HL-60 (cell line): Measurements from ENCODE around the gene TPM3.
A peak's percentile ranks its signal among the peaks of the same experiment; 100 is the strongest.

Source experiments
- DNase-seq, 2 experiments: peaks; one replicate each; pipeline ENCODE4 v3.0.0-alpha.2; 2010 to 2020; ENCODE audit warnings: low read depth in 1 of 2, low spot score in 1 of 2
- H3K27ac ChIP-seq: fragments of 250-450 bp; sonication (Bioruptor Pico); replicated peaks from 2 replicates; pipeline ENCODE4 v1.5.1; 2020; ENCODE audit warnings: mild to moderate bottlenecking, moderate library complexity
- H3K27me3 ChIP-seq: fragments of 250-450 bp; sonication (Bioruptor Pico); 2 replicates; pipeline ENCODE4 v1.5.1; 2021; ENCODE audit warnings: mild to moderate bottlenecking, moderate library complexity; ENCODE audit not compliant: insufficient read depth, poor library complexity, severe bottlenecking
- H3K4me3 ChIP-seq: replicated peaks from 2 replicates; pipeline ENCODE4 v1.5.1; 2011; ENCODE audit warnings: mild to moderate bottlenecking, control low read depth, low read length; ENCODE audit not compliant: insufficient read depth
- CTCF ChIP-seq: IDR thresholded peaks from one replicate; pipeline ENCODE4 v1.5.1; 2011; ENCODE audit warnings: low read length, control low read depth, inconsistent platforms; ENCODE audit not compliant: insufficient read depth
- GABPA ChIP-seq: IDR thresholded peaks from 2 replicates; pipeline ENCODE4 v1.6.1; 2012; ENCODE audit warnings: low read depth
- POLR2AphosphoS5 ChIP-seq: IDR thresholded peaks from 2 replicates; pipeline ENCODE4 v1.6.1; 2012; ENCODE audit warnings: low read depth
- REST ChIP-seq: IDR thresholded peaks from 2 replicates; pipeline ENCODE4 v1.6.1; 2012; ENCODE audit warnings: low read depth; ENCODE audit not compliant: insufficient replicate concordance
- SPI1 ChIP-seq: IDR thresholded peaks from 2 replicates; pipeline ENCODE4 v1.6.1; 2012; ENCODE audit warnings: low read depth, mild to moderate bottlenecking, borderline replicate concordance
- long read RNA-seq: library from polyadenylated mRNA; unstranded; transcript quantifications from one replicate; pipeline ENCODE4 v2.0.0, GENCODE V29; 2020

The TPM3 gene
- long read RNA-seq, transcript TPM3-219 (7 exons, 1,248 nt), result minor isoform, 5 of 1,438 reads
- long read RNA-seq, transcript TPM3-206 (8 exons, 2,108 nt), result minor isoform, 5 of 1,438 reads
- long read RNA-seq, transcript TPM3-205 (9 exons, 1,771 nt), result minor isoform, 7 of 1,438 reads
- long read RNA-seq, transcript TPM3-212 (8 exons, 3,131 nt), result major isoform, 1,327 of 1,438 reads
- long read RNA-seq, partial matches to known transcripts, result 5 of 1,438 reads
- long read RNA-seq, other reads (novel, unspliced or antisense), result 86 of 1,438 reads

- DNase-seq, result peak in 1 of 2 experiments; percentile 51
- Histone ChIP-seq H3K27me3 (no peaks in the 10 kb centered on the region), H3K27ac (peak within 1 kb of the TSS; percentile 40), H3K4me3 (no peak within 1 kb of the TSS)
- TF ChIP-seq REST (no peak), SPI1 (peak; percentile 98), POLR2AphosphoS5 (no peak)
These were observed at the start of gene TPM3 for GRCh38 chr1:154191990-154192461. TSS of gene TPM3 (minus strand) at chr1:154192100. CDS start at chr1:154192018, 82 bp downstream.

- no peak overlapping the region for H3K27ac ChIP-seq
- no peak overlapping the region for H3K4me3 ChIP-seq
- no peak for DNase-seq
- no peaks in the 10 kb centered on the region for H3K27me3 ChIP-seq
- TF ChIP-seq CTCF, result no peak
These were observed 48.5 kb upstream of the TPM3 start for GRCh38 chr1:154240294-154240833.

- Histone ChIP-seq H3K27ac (no peak overlapping the region), H3K4me3 (no peak overlapping the region), H3K27me3 (no peaks in the 10 kb centered on the region)
- no peak for DNase-seq
- TF ChIP-seq REST (no peak), POLR2AphosphoS5 (no peak), SPI1 (no peak), GABPA (no peak), CTCF (no peak)
These were observed 47.6 kb upstream of the TPM3 start for GRCh38 chr1:154239491-154239890.

GRCh38 chr1:154237880-154238506 lies 46.1 kb upstream of the TPM3 start:
- Histone ChIP-seq H3K27ac (no peak overlapping the region), H3K4me3 (no peak overlapping the region), H3K27me3 (no peaks in the 10 kb centered on the region)
- DNase-seq, result no peak
- TF ChIP-seq REST (no peak), GABPA (no peak), SPI1 (no peak), POLR2AphosphoS5 (no peak), CTCF (no peak)
